Left lobe of liver (tissue), 2 donors: Measurements from ENCODE around the gene ERH. TPM values are rescaled to one million over a fixed set of nuclear protein-coding genes. Genes with fewer than 3 reads are reported as not detected.

Experiments used
- ATAC-seq: fragments of 200-7000 bp; cut with Tn5 transposase; one replicate; pipeline ENCODE4 v1.9.1; 2020; ENCODE audit warnings: mild to moderate bottlenecking, moderate library complexity
- DNase-seq: peaks from one replicate; pipeline ENCODE4 v3.0.0-alpha.2; 2020; ENCODE audit warnings: low spot score
- total RNA-seq: library from RNA; stranded (reverse); gene quantifications from one replicate; pipeline ENCODE4 v1.2.1, GENCODE V29; 2021
- donor health status: DM: no; HTN: no; CAD: no; lungs with moderate emphysema.
- donor health status: DM: no; HTN: yes; CAD: no.

ERH gene
- total RNA-seq, 1 donor from 2014 or later, result 53.2 TPM

DNA sequence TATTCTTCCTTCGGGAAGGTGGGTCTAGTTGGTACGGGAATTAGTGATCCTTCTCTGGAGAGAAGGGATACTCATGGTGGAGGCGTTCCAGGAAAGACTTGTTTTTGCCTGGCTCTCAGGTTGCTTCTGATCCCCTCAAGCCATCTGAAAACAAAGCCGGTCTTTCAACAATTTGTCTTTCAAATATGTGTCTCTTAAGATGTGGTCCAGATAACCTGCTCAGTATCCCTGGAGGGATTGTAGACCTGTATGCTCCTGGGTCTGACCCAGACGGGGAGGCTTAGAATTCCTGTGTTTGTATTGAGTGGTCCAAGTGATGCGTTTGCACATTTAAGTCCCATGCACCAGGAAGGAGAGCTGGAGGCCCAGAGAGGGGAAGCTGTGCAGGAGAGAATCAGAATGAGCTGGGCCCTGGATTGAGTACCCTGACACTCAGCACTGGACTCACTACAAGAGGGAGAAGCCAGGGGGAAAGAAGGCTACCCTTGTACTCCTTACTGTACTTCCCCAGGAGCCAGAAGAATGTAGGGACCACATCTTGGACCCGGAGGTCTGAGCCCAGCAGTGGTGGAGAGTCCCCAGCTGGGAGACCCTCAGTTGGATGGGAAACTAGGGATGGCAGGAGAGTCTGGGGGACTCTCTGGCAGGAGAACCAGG lies 40.4 kb downstream of the ERH start:
- no peak for DNase-seq
- ATAC-seq, result no peak

DNA sequence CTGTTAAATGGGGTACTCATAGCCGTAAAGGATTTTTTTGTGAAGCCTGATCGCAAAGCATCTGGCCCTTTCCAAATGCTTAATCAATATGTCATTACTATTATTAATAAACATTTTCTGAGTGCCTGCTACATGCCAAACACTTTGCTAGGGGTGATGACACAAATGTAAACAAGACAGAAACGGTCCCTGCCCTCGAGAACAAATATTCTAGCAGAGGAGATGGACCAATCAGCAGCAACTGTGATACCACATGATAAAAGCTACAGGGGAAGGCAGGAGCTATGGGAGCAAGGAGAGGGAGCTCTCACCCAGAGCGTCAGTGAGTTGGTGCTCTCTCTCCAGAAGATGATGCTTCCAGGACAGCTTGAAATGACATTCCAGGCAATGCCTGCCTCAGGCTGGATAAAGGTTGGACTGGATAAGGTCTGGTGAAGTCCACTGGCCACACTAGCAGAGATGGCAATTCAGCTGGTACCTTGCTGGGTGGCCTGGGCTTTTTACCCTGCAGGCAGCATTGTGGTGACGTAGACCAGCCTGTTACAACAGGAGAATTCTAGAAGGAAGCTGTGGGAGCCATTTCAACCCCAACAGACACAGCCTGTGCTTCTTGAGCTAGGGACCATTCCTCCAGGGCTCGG lies 41.1 kb downstream of the ERH start:
- ATAC-seq, result peak; percentile 15
- no peak for DNase-seq

GRCh38 chr14:69355607-69356281 lies 42.4 kb downstream of the ERH start:
- ATAC-seq, result no peak
- no peak for DNase-seq

DNA sequence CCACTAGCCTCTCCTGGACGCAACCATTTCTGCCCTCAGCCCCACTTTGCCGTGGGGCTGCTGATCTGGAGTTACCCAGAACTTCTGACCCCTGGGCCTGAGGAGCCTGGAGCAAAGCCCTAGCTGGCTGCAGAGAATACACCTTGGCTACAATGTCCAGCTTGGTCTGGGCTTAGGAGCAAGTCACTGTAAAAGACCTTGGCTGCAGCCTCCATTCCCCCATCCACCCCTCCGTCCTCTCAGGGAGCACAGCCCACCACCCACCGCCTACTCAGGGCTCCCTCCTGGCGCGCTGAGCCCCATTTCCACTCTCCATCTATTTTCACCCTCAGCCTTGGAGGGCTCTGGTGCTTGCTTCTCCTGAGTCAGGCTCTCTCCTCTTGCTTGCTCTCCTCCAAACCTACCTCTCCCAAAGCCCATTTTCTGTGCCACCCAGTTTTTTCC lies 42.9 kb downstream of the ERH start:
- ATAC-seq, result no peak
- no peak for DNase-seq

DNA sequence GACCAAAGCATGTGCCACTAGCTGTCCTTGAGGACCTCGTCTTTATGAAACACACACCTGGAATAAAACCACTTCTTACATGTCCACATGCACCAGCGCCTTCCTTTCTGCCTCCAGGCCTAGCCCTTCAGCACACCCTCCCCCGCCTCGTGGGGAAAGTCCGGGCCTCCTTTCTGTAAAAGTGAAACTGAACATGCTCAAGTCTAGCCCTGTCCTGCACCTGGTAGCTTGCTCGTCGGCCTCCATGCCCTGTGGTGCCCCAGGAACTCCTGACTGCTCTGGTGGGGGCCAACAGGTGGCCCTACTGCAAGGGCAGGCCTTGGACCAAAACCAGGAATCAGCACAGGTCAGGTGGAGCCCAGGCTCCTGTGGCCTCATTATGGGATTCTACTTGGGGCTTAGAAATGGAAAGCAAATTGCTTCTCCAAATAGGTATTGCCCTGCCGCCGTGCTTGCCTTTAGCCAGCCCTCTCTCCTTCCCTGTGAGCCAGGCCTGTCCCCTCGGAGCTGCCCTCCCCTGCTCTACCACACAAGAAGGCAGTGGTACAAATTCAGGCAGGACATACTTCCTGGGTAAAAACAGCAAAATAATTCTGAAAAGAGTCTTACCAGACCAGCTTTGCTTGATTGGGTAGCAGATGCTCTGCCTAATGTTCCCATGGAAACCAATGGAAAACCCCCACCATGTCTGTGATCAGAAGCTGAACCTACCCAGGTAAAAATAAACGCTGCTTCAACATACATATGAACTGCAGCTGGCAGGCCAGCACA lies 43.5 kb downstream of the ERH start:
- DNase-seq (no peak), ATAC-seq (peak; percentile 78)

DNA sequence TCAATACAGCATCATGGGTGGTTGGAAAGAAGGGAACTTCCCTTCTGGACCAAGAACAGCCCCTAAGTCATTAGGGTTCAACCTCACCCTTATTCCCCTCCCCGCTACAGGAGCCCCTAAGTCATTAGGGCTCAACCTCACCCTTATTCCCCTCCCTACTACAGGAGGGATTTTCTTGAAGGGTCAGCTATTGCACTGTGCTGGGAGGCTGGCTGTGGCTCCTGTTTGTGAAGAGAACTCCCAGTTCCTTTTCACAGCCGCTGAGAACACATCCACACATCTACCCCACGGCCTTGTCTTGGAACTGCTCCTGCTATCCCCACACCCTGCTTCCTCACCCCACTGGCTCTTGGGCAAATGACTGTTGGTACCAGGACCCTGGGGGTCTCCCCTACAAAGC lies 44.9 kb downstream of the ERH start:
- no peak for DNase-seq
- ATAC-seq, result no peak

DNA sequence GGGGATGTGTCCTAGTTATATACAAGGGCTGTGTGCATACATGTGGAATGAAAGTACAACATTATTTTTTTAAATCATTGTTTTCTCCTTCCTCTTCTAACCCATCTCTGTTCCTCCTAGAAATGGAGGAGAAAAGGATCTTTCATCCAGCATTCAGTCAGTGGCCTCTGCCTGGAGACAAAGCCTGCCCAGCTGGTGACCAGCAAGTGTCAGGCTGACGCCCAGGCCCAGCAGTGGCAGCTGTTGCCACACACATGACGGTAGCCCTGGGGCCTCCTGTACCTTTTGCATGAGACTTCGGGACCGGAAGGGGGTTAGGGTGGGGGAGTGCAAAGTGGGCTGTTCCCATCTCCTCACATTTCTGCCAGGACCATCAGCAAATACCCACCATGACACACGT lies 46.2 kb downstream of the ERH start:
- no peak for DNase-seq
- ATAC-seq, result no peak

DNA sequence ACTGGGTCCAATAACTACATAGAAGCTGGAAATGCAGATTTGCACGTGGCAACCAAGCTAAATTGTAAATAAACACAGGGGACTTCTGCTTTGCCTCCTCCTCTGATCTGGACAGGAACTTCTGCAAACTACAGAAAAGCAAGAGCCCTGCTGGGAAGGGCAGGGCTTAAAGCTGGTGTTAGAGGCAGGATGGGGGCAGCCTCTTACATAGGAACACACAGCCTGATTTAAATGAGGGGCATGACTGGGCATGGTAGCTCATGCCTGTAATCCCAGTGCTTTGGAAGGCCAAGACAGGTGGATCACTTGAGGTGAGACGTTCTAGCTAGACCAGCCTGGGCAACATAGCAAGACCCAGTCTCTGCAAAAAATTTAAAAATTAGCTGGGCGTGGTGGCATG lies 46.7 kb downstream of the ERH start:
- ATAC-seq (no peak), DNase-seq (no peak)

- DNase-seq (no peak), ATAC-seq (no peak)
Observed at GRCh38 chr14:69350892-69351291, 47.2 kb downstream of the ERH start.

- ATAC-seq, result no peak
- DNase-seq, result no peak
Observed at GRCh38 chr14:69349091-69349777, 48.9 kb downstream of the ERH start.

GRCh38 chr14:69346710-69347109 lies 51.4 kb downstream of the ERH start:
- peak; percentile 80 for ATAC-seq
- DNase-seq, result peak; percentile 50

DNA sequence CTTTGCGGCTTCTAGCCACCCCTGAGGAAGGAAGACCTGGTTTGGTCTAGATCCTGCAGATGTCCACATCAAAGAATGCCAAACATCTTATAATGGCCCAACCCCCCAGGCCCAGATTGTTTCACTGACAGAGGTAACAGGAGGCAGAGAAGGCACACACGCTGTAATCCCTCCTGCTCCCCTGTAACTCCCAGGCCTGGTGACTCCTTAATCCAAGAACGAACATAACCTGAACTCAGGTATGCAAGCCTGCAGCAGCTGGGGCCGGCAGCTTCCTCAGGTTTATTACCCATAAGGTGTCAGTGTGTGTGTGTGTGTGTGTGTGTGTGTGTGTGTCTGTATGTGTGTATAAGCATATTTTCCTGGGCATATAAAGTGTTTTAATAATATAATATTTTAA lies 52.7 kb downstream of the ERH start:
- ATAC-seq (no peak), DNase-seq (no peak)

- ATAC-seq (no peak), DNase-seq (no peak)
Observed at GRCh38 chr14:69344171-69344570, 53.9 kb downstream of the ERH start.

- ATAC-seq (peak; percentile 68), DNase-seq (no peak)
Observed at GRCh38 chr14:69342928-69343525, 55.1 kb downstream of the ERH start.

- no peak for DNase-seq
- ATAC-seq, result no peak
Observed at GRCh38 chr14:69339426-69339825, 58.7 kb downstream of the ERH start.

GRCh38 chr14:69337984-69338383 lies 60.1 kb downstream of the ERH start:
- ATAC-seq (no peak), DNase-seq (no peak)

- no peak for ATAC-seq
- DNase-seq, result no peak
Observed at GRCh38 chr14:69335371-69335771, 62.7 kb downstream of the ERH start.

GRCh38 chr14:69334576-69334975 lies 63.5 kb downstream of the ERH start:
- no peak for DNase-seq
- no peak for ATAC-seq

GRCh38 chr14:69333791-69334337 lies 64.2 kb downstream of the ERH start:
- DNase-seq, result no peak
- no peak for ATAC-seq

- ATAC-seq, result no peak
- DNase-seq, result no peak
Observed at GRCh38 chr14:69332782-69333395, 65.2 kb downstream of the ERH start.
